Neural progenitor cell (in vitro differentiated cells): Measurements from ENCODE around the gene SH3BP5.

Experiments used
- CTCF ChIP-seq: fragments of 200-600 bp; sonication (generic); IDR thresholded peaks from 2 replicates; pipeline ENCODE4 v1.5.1; 2017; ENCODE audit warnings: antibody characterized with exemption, mild to moderate bottlenecking
- EZH2 ChIP-seq: fragments of 200-600 bp; sonication (generic); IDR thresholded peaks from 2 replicates; pipeline ENCODE4 v1.6.1; 2017; ENCODE audit warnings: antibody characterized with exemption, mild to moderate bottlenecking, moderate library complexity

- no peak for TF ChIP-seq CTCF
- TF ChIP-seq EZH2: no peak
Measured at GRCh38 chr3:15347737-15348110, 15.3 kb upstream of the SH3BP5 start.
